A549 (cell line): ENCODE results near the gene PRPSAP1. TPM values are rescaled to one million over a fixed set of nuclear protein-coding genes. Genes with fewer than 3 reads are reported as not detected.

Experiments used
- ATAC-seq, 2 experiments: fragments of 200-7000 bp in 1 of 2; fragments of >200 bp in 1 of 2; cut with Nextera tagmentation in 1 of 2; cut with Tn5 transposase in 1 of 2; 3 replicates each; pipeline versions ENCODE4 v1.8.0 to v1.9.1; 2018 to 2020; ENCODE audit warnings: mild to moderate bottlenecking in 1 of 2, moderate library complexity in 1 of 2
- CTCF ChIA-PET: fragments of 300-600 bp; sonication (Branson Sonifier 250); formaldehyde crosslinking; extraction: SDS; loops from one replicate; lab custom pipeline; 2021; ENCODE audit warnings: antibody characterized with exemption, inconsistent platforms; lab: Yijun Ruan, JAX
- POLR2A ChIA-PET: fragments of 350-600 bp; formaldehyde crosslinking; extraction: SDS; loops from one replicate; lab custom pipeline; 2021; ENCODE audit warnings: antibody characterized with exemption, inconsistent platforms; lab: Yijun Ruan, JAX
- DNase-seq, 2 experiments: peaks; one replicate each; pipeline versions ENCODE4 v3.0.0 to v3.0.0-alpha.2; 2011 to 2016; ENCODE audit warnings: low read depth in 1 of 2, low spot score in 1 of 2
- FAIRE-seq: peaks from 2 replicates; lab custom pipeline; 2011; peaks lifted over from hg19 to GRCh38; lab: Jason Lieb, UNC
- H3K27ac ChIP-seq, 2 experiments: fragments of >200 bp; sonication (Bioruptor Twin); formaldehyde crosslinking; 3 replicates each; pipeline ENCODE4 v1.5.1; 2016 to 2017
- H3K4me1 ChIP-seq: fragments of >200 bp; sonication (Bioruptor Twin); formaldehyde crosslinking; 3 replicates; pipeline ENCODE4 v1.6.1; 2016
- H3K4me2 ChIP-seq: fragments of >200 bp; sonication (Bioruptor Twin); formaldehyde crosslinking; 3 replicates; pipeline ENCODE4 v1.6.1; 2016
- H3K4me3 ChIP-seq: fragments of >200 bp; sonication (Bioruptor Twin); formaldehyde crosslinking; 3 replicates; pipeline ENCODE4 v1.5.1; 2016
- H3K9me3 ChIP-seq: fragments of >200 bp; sonication (Bioruptor Twin); formaldehyde crosslinking; 3 replicates; pipeline ENCODE4 v1.6.1; 2016
- BHLHE40 ChIP-seq: IDR thresholded peaks from 2 replicates; pipeline ENCODE4 v1.6.1; 2012; ENCODE audit warnings: low read depth, low read length, inconsistent platforms
- CBX2 ChIP-seq: fragments of 200-600 bp; sonication (generic); IDR thresholded peaks from 2 replicates; pipeline ENCODE4 v1.6.1; 2016; ENCODE audit warnings: low read depth, mild to moderate bottlenecking, borderline replicate concordance
- CEBPB ChIP-seq, 2 experiments: fragments of >200 bp in 1 of 2; sonication (Bioruptor Twin) in 1 of 2; formaldehyde crosslinking in 1 of 2; IDR thresholded peaks; 2 replicates each; pipeline ENCODE4 v1.6.1; 2012 to 2016
- CHD4 ChIP-seq: fragments of 200-600 bp; sonication (generic); IDR thresholded peaks from 2 replicates; pipeline ENCODE4 v1.6.1; 2016; ENCODE audit warnings: antibody characterized with exemption, mild to moderate bottlenecking, borderline replicate concordance
- EHMT2 ChIP-seq: fragments of 200-600 bp; sonication (generic); IDR thresholded peaks from 2 replicates; pipeline ENCODE4 v1.6.1; 2016; ENCODE audit warnings: antibody characterized with exemption, low read depth, mild to moderate bottlenecking, moderate library complexity
- ESRRA ChIP-seq: fragments of 150-350 bp; IDR thresholded peaks from 2 replicates; pipeline ENCODE4 v1.6.1; 2014; ENCODE audit warnings: mild to moderate bottlenecking, low read length, borderline replicate concordance
- FOSL2 ChIP-seq, 2 experiments: fragments of 450-650 bp in 1 of 2; fragments of >200 bp in 1 of 2; sonication (Bioruptor Twin) in 1 of 2; formaldehyde crosslinking; IDR thresholded peaks; 2 replicates each; pipeline versions ENCODE4 v1.5.0 to v1.6.1; 2016 to 2020; ENCODE audit warnings: mild to moderate bottlenecking in 1 of 2, moderate library complexity in 1 of 2
- FOXS1 ChIP-seq: fragments of 250-450 bp; sonication (Bioruptor Pico); IDR thresholded peaks from 2 replicates; pipeline ENCODE4 v1.5.0; 2020; ENCODE audit warnings: mild to moderate bottlenecking, moderate library complexity
- HDAC2 ChIP-seq: fragments of 200-600 bp; sonication (generic); IDR thresholded peaks from 2 replicates; pipeline ENCODE4 v1.6.1; 2016
- JUNB ChIP-seq: fragments of >200 bp; sonication (Bioruptor Twin); formaldehyde crosslinking; IDR thresholded peaks from 2 replicates; pipeline ENCODE4 v1.6.1; 2016
- KDM1A ChIP-seq: fragments of 200-600 bp; sonication (generic); IDR thresholded peaks from 2 replicates; pipeline ENCODE4 v1.6.1; 2016; ENCODE audit warnings: low read depth, mild to moderate bottlenecking
- NR3C1 ChIP-seq: fragments of >200 bp; sonication (Bioruptor Twin); formaldehyde crosslinking; IDR thresholded peaks from 3 replicates; pipeline ENCODE4 v1.6.1; 2017
- POLR2A ChIP-seq: IDR thresholded peaks from 2 replicates; pipeline ENCODE4 v1.6.1; 2012; ENCODE audit warnings: mild to moderate bottlenecking, low read length
- RCOR1 ChIP-seq: fragments of 150-350 bp; IDR thresholded peaks from 2 replicates; pipeline ENCODE4 v1.6.1; 2014; ENCODE audit warnings: antibody characterized with exemption, low read length, low read depth
- RNF2 ChIP-seq: fragments of 200-600 bp; sonication (generic); IDR thresholded peaks from 2 replicates; pipeline ENCODE4 v1.6.1; 2016; ENCODE audit warnings: low read depth, mild to moderate bottlenecking, antibody characterized with exemption, moderate library complexity, borderline replicate concordance
- SREBF2 ChIP-seq: fragments of 450-650 bp; IDR thresholded peaks from 2 replicates; pipeline ENCODE4 v1.6.1; 2014; ENCODE audit warnings: mild to moderate bottlenecking, moderate library complexity
- WGBS: methylation state at CpG from one replicate; pipeline ENCODE4 v1.1.6; 2017; ENCODE audit errors: missing lambda C conversion rate; 5-methylcytosine and 5-hydroxymethylcytosine counted together
- polyA plus RNA-seq, 4 experiments: library from polyadenylated mRNA; depleted of rRNA in 3 of 4; stranded (reverse); fragments of >200 nt; fragmentation: RNase III in 1 of 4; extraction: RNeasy Plus Mini Kit Qiagen cat#74134 plus additional on column Dnase treatment in 1 of 4; gene quantifications; 2 replicates in 3 of 4; 3 replicates in 1 of 4; pipeline ENCODE4 v1.2.3, GENCODE V29; 2011 to 2017
- TF ChIP-seq, protein P1 (sequence below): fragments of 250-450 bp; sonication (Bioruptor Pico); IDR thresholded peaks from 2 replicates; pipeline ENCODE4 v1.5.0; 2021; ENCODE audit warnings: mild to moderate bottlenecking, moderate library complexity, borderline replicate concordance
- TF ChIP-seq, protein P2 (sequence below): fragments of 200-600 bp; sonication (generic); IDR thresholded peaks from 2 replicates; pipeline ENCODE4 v1.6.1; 2016; ENCODE audit warnings: antibody characterized with exemption, mild to moderate bottlenecking, moderate library complexity
- TF ChIP-seq, protein P3 (sequence below): fragments of >200 bp; sonication (Bioruptor Twin); formaldehyde crosslinking; IDR thresholded peaks from 2 replicates; pipeline ENCODE4 v1.6.1; 2016
- TF ChIP-seq, protein P4 (sequence below): IDR thresholded peaks from 2 replicates; pipeline ENCODE4 v1.6.1; 2012; ENCODE audit warnings: low read depth, borderline replicate concordance
- TF ChIP-seq, protein P5 (sequence below): fragments of >200 bp; sonication (Bioruptor Twin); formaldehyde crosslinking; IDR thresholded peaks from 3 replicates; pipeline ENCODE4 v1.6.1; 2016

PRPSAP1 gene
- polyA plus RNA-seq, 2 of the 4 experiments (the other 2 are of a cell fraction): 63.3 to 80.9 TPM

DNA sequence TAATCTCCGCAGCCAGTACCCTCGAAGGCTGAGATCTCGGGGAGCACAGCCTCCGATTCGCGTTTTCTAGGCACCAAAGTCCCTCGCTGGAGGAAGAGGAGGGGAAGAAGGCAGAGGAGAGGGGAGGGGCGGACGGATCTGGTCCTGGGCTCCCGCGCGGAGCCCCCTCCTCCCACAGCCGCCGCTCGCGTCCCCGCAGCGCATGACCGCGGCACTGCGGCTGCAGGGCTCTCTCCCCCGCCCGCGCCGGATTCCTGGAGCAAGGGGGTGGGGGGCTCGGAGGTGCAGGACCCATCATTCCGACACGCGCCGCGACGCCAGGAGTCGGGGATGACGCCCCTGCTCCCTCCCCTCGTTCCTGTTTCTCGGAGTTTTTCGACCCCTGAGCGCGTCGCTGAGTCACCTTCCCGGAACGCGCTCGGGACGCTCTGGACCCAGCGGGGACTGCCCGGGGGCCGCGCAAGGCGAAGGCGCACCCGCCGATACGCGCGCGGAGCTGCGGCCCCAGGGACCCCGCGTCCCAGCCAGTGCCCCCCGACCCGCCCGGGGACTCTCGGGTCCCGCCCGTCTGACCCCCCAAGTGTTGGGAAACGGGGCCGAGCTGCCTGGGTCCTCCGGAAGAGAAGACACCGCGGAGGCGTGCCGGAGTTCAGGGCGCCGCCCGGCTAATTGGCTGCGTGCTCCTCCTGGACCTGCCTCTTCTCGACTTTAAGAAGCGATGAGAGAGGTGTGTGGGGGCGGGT is 29.3 kb upstream of the PRPSAP1 start:
- Histone ChIP-seq H3K4me1 (peaks cover 20% of the 10 kb centered on the region), H3K4me2 (peak overlapping the region; percentile 91), H3K27ac (peak overlapping the region; percentile 71 to 88), H3K9me3 (no peaks in the 10 kb centered on the region)
- peak; percentile 75 to 87 for DNase-seq
- CTCF ChIA-PET: interaction anchor here (0.5 to 43.2 kb wide), 8 partner anchors 8 to 602 kb away, joined by 3 to 1094 read pairs (median 45); partner anchors contain the start of genes PRPSAP1 and QRICH2
- FAIRE-seq: no peak
- peak; percentile 16 to 60; a peak in 4 of 6 replicates for ATAC-seq
- TF ChIP-seq, protein P1, sequence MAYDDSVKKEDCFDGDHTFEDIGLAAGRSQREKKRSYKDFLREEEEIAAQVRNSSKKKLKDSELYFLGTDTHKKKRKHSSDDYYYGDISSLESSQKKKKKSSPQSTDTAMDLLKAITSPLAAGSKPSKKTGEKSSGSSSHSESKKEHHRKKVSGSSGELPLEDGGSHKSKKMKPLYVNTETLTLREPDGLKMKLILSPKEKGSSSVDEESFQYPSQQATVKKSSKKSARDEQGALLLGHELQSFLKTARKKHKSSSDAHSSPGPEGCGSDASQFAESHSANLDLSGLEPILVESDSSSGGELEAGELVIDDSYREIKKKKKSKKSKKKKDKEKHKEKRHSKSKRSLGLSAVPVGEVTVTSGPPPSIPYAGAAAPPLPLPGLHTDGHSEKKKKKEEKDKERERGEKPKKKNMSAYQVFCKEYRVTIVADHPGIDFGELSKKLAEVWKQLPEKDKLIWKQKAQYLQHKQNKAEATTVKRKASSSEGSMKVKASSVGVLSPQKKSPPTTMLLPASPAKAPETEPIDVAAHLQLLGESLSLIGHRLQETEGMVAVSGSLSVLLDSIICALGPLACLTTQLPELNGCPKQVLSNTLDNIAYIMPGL (CRISPR knock-in tag): no peak
- TF ChIP-seq, protein P2, sequence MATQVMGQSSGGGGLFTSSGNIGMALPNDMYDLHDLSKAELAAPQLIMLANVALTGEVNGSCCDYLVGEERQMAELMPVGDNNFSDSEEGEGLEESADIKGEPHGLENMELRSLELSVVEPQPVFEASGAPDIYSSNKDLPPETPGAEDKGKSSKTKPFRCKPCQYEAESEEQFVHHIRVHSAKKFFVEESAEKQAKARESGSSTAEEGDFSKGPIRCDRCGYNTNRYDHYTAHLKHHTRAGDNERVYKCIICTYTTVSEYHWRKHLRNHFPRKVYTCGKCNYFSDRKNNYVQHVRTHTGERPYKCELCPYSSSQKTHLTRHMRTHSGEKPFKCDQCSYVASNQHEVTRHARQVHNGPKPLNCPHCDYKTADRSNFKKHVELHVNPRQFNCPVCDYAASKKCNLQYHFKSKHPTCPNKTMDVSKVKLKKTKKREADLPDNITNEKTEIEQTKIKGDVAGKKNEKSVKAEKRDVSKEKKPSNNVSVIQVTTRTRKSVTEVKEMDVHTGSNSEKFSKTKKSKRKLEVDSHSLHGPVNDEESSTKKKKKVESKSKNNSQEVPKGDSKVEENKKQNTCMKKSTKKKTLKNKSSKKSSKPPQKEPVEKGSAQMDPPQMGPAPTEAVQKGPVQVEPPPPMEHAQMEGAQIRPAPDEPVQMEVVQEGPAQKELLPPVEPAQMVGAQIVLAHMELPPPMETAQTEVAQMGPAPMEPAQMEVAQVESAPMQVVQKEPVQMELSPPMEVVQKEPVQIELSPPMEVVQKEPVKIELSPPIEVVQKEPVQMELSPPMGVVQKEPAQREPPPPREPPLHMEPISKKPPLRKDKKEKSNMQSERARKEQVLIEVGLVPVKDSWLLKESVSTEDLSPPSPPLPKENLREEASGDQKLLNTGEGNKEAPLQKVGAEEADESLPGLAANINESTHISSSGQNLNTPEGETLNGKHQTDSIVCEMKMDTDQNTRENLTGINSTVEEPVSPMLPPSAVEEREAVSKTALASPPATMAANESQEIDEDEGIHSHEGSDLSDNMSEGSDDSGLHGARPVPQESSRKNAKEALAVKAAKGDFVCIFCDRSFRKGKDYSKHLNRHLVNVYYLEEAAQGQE: no peak
- TF ChIP-seq BHLHE40 (no peak), EHMT2 (no peak), FOXS1 (CRISPR knock-in tag) (no peak), FOSL2 (IDR thresholded peaks at IDR 0.05) (peak; percentile 42; the same call in 1 of the 2 replicates), FOSL2 (CRISPR knock-in tag; IDR thresholded peaks at IDR 0.05) (peak; percentile 83), CEBPB (IDR thresholded peaks at IDR 0.05) (0 out of 4 replicates have a peak, but pooled peaks of 1 of the 2 experiments have one; percentile 24), RCOR1 (no peak), CBX2 (no peak), JUNB (no peak), RNF2 (no peak; the same call in 1 of the 2 replicates), ESRRA (no peak), NR3C1 (no peak), HDAC2 (peak; percentile 15; the same call in 1 of the 2 replicates), POLR2A (peak; percentile 5; the same call in 1 of the 2 replicates)
- TF ChIP-seq, protein P3, sequence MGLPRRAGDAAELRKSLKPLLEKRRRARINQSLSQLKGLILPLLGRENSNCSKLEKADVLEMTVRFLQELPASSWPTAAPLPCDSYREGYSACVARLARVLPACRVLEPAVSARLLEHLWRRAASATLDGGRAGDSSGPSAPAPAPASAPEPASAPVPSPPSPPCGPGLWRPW: no peak
- TF ChIP-seq, protein P4, sequence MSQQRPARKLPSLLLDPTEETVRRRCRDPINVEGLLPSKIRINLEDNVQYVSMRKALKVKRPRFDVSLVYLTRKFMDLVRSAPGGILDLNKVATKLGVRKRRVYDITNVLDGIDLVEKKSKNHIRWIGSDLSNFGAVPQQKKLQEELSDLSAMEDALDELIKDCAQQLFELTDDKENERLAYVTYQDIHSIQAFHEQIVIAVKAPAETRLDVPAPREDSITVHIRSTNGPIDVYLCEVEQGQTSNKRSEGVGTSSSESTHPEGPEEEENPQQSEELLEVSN: no peak
- TF ChIP-seq, all 56 proteins: peak for 4
- H3K4me3 ChIP-seq: peak overlapping the region; percentile 62
- POLR2A ChIA-PET: no interaction called here
- 20% methylated on average over 21 of the region's 80 CpGs for WGBS

DNA sequence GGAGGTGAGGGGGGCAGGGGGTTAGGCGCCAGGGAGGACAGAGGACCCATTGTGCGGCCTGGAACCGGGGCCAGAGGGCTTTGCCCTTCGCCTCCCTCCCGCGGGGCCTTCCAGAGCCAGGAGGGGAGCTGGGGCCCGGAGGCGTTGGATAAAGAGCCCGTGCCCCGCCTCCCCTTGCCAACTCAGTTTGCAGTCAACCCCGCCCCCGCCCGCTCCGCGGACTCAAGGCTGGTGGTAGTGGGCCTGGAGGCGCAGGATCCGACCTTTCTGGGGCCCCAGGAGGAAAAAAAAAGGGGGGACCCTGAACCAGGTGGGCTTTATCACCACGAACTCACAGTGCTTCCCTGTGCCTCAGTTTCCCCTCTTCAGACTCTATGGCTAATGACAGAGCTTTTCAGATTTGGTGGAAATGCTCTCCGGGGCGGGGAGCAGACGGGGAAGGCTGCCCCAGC is 28.7 kb upstream of the PRPSAP1 start:
- H3K9me3 ChIP-seq: no peaks in the 10 kb centered on the region
- H3K4me2 ChIP-seq: peak overlapping the region; percentile 91
- peak overlapping the region; percentile 62 for H3K4me3 ChIP-seq
- ChIA-PET POLR2A (no interaction called here), CTCF (interaction anchor here (0.5 to 43.2 kb wide), 6 partner anchors 25 to 602 kb away, joined by 3 to 1094 read pairs (median 149); partner anchors contain the start of genes PRPSAP1 and QRICH2)
- peaks cover 20% of the 10 kb centered on the region for H3K4me1 ChIP-seq
- peak overlapping the region; percentile 71 to 88; a peak in 4 of 6 replicates for H3K27ac ChIP-seq
- no peak for ATAC-seq
- no peak for FAIRE-seq
- no peak for DNase-seq
- 85% methylated on average over 21 of the region's 21 CpGs for WGBS
- TF ChIP-seq ESRRA (no peak), KDM1A (no peak), CHD4 (no peak), RCOR1 (no peak), CBX2 (no peak), SREBF2 (no peak)
- TF ChIP-seq, protein P3: no peak
- TF ChIP-seq, protein P5, sequence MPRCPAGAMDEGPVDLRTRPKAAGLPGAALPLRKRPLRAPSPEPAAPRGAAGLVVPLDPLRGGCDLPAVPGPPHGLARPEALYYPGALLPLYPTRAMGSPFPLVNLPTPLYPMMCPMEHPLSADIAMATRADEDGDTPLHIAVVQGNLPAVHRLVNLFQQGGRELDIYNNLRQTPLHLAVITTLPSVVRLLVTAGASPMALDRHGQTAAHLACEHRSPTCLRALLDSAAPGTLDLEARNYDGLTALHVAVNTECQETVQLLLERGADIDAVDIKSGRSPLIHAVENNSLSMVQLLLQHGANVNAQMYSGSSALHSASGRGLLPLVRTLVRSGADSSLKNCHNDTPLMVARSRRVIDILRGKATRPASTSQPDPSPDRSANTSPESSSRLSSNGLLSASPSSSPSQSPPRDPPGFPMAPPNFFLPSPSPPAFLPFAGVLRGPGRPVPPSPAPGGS: no peak
